ENCODE results near the gene B3GAT1.

- TF ChIP-seq CTCF (IDR thresholded peaks at IDR 0.05; ENCODE audit: low read depth, low read length, poor library complexity, severe bottlenecking) (no peak), EZH2phosphoT487 (IDR thresholded peaks at IDR 0.05; ENCODE audit: borderline replicate concordance, low read length) (no peak)
Measured at GRCh38 chr11:134410766-134411165, 1.3 kb downstream of the B3GAT1 start.

All from DOHH2 (cell line).